Gastroesophageal sphincter (tissue), 3 donors: ENCODE measurements around the gene KDM6B.

Source experiments
- CTCF ChIP-seq, 4 experiments: fragments of 200-600 bp in 2 of 4; fragments of 450-650 bp in 2 of 4; sonication (generic) in 1 of 4; IDR thresholded peaks; one replicate each; pipeline ENCODE4 v1.5.1; 2017 to 2019; ENCODE audit warnings: antibody characterized with exemption in 4 of 4, mild to moderate bottlenecking in 2 of 4, moderate library complexity in 2 of 4
- EP300 ChIP-seq: sonication (generic); formaldehyde crosslinking; IDR thresholded peaks from one replicate; pipeline ENCODE4 v1.6.1; 2017; ENCODE audit warnings: antibody characterized with exemption, mild to moderate bottlenecking
- POLR2A ChIP-seq, 2 donors: fragments of 450-650 bp; IDR thresholded peaks; one replicate each; pipeline ENCODE4 v1.6.1; 2017; ENCODE audit warnings: antibody characterized with exemption in 2 of 2, mild to moderate bottlenecking in 2 of 2, moderate library complexity in 1 of 2
- POLR2AphosphoS5 ChIP-seq: sonication (generic); formaldehyde crosslinking; IDR thresholded peaks from one replicate; pipeline ENCODE4 v1.6.1; 2017; ENCODE audit warnings: antibody characterized with exemption

GRCh38 chr17:7850701-7851437 is 16.9 kb downstream of the KDM6B start:
- TF ChIP-seq CTCF (IDR thresholded peaks at IDR 0.05) (no peak), POLR2AphosphoS5 (no peak), POLR2A (IDR thresholded peaks at IDR 0.05) (no peak), EP300 (no peak)
